Loucy (cell line): ENCODE measurements around the gene ACSF2.

Experiments
- CTCF ChIP-seq: fragments of 200-600 bp; sonication (generic); conservative IDR thresholded peaks from 2 replicates; pipeline ENCODE4 v1.5.1; 2014; ENCODE audit warnings: mild to moderate bottlenecking, antibody characterized with exemption, low read length
- EZH2phosphoT487 ChIP-seq: fragments of 200-600 bp; IDR thresholded peaks from 2 replicates; pipeline ENCODE4 v1.6.1; 2018; ENCODE audit warnings: antibody characterized with exemption, mild to moderate bottlenecking, moderate library complexity, borderline replicate concordance

GRCh38 chr17:50458270-50458669 is 32.3 kb downstream of the ACSF2 start:
- TF ChIP-seq CTCF (no peak), EZH2phosphoT487 (no peak)
